ENCODE results near the gene MIA3.
"Not testable (repeated sequence)": the region's sequence is repeated elsewhere in the genome, so short reads cannot be mapped to it uniquely, and the experiment has no call there.

MIA3 gene

DNA sequence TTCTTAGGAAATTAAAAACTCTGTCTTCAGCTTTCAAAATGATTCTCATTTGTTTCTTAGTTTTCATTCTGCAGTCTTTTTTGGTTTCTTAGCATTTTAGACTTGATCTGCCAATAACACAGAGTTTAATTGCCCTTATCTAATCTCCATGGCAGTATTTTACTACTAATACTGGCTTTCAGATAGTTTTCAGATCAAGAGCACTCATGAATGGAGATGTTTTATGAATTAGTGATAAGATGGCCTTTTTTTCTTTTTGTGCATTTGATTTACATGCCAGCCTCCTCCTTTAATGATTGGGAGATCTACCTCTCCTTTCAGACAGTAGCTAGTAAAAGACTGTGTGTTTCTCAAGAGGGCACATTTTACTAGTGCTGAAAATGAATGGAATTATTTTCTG is 5.6 kb downstream of the MIA3 start:
- DNase-seq = no peak

DNA sequence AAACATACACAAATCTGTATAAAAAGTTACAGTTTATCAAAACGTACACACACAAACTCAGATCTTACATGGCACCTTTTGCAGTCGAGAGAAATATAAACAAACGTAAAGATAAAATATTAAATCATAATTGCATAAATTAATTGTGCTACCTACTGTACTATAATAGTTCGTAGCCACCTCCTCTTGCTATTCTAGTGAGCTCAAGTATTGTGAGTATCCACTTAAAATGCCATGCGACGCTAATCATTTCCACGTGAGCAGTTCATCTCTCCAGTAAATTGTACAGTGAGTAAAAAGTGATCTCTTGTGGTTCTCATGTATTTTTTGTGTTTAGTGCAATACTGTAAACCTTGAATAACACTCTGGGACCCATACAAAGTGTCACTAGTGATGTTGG is 6.3 kb downstream of the MIA3 start:
- DNase-seq = no peak

DNA sequence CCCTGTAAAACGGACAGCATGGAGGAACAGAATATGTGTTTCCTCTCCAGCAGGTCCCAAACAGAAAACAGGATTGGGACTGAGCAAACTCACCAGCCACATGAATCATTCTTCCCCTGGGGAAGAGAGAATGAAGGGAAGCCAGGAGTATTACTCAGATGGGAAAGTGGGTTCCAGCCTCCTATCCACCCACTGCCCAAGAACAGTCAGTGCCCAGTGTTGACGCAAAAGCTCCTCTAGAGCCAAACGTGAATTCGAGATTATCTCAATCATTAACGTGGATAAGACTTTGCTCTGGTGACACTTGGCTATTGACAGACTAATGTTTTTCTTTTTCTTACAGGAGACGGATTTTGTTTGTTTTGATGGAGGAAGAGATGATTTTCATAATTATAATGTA is 9.3 kb downstream of the MIA3 start:
- no peak for DNase-seq

DNA sequence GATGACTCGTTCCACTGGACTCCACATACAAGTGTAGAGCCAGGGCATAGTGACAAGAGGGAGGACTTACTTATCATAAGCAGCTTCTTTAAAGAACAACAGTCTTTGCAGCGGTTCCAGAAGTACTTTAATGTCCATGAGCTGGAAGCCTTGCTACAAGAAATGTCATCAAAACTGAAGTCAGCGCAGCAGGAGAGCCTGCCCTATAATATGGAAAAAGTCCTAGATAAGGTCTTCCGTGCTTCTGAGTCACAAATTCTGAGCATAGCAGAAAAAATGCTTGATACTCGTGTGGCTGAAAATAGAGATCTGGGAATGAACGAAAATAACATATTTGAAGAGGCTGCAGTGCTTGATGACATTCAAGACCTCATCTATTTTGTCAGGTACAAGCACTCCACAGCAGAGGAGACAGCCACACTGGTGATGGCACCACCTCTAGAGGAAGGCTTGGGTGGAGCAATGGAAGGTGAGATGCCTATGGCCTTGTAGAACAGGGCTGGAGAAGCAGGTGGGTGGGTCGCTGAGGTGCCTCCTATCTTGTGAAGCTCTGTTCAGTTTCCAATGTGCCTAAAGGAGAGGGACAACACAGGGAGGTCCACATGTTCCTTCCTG is 12.1 kb downstream of the MIA3 start:
- DNase-seq = no peak

DNA sequence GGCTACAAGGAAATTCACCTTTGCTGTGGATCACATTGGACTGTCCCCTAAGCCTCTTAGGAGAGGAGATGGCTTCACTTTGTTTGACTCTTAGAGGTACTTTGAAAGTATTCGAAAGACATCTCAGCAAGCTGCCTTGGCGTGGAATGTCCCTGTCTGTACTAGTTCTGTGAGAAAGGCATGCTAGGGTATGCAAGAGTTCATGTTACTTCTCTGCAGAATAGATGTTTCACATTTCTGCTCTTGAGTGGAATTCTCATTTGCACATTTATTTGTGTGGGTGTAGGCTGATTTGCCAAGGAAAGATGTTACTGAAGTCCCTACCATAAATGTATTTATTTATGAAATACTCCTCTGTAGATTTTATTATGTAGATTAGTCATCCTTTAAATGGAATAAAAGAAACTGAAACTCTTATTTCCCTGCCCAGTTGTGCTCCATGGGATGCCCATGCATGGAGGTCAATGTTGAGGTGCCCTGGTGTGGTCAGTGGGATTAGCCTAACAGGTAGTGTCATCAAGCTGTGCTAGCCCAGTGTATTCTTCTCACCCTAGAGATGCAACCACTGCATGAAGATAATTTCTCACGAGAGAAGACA is 13.8 kb downstream of the MIA3 start:
- DNase-seq = no peak

DNA sequence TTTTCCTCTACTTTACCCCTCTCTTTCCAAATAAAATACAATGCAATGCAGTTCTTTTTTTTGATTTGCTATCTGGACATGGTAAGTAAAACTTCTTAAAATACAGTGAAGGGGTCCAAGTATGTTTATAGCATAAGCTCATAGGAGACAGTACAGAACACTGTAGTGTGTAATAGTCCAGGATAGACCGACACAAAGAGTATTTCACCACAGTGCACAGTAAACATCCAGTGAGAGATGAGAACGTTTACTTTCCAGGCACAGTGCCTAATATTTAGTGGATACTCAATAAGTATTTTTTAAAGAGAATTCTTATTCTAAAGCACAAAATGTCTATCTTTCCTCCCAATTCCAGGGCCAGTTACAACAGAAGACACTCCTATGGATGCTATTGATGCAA is 14.9 kb downstream of the MIA3 start:
- DNase-seq = no peak

DNA sequence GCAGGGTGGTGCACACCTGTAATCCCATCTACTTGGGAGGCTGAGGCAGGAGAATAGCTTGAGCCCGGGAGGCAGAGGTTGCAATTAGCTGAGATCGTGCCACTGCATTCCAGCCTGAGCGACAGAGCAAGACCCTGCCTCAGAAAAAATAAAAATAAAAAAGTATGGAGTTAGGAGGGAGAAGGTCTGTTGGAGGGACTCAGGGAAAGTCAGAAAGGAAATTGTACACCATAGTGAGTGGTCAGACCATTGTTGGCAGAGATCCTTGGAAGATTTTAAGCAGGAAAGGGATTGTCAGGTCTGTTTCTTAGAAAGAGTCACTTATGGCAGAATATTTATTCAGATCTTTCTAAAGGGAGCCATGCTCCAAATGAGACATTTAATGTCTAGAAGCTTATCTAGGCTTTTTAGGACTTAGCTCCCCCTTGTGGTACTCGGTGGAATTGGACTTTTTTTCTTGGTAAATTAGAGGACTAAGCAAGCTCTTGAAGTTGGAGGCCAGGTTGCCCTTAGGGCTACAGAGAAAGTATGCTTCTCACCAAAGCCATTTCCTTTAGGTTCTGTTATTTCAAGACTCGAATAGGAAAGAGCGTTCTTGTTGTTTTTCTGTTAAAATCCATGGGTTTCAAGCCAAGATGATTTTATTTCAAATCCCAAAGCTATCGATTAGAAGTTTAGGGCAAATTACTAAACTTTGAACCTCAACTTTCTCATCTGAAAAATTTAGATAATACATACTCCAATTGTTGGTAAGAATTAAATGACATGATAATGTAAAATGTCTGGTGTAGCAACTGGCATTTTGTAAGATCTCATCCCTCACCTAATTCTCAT is 16.5 kb downstream of the MIA3 start:
- peak; percentile 62 for DNase-seq

DNA sequence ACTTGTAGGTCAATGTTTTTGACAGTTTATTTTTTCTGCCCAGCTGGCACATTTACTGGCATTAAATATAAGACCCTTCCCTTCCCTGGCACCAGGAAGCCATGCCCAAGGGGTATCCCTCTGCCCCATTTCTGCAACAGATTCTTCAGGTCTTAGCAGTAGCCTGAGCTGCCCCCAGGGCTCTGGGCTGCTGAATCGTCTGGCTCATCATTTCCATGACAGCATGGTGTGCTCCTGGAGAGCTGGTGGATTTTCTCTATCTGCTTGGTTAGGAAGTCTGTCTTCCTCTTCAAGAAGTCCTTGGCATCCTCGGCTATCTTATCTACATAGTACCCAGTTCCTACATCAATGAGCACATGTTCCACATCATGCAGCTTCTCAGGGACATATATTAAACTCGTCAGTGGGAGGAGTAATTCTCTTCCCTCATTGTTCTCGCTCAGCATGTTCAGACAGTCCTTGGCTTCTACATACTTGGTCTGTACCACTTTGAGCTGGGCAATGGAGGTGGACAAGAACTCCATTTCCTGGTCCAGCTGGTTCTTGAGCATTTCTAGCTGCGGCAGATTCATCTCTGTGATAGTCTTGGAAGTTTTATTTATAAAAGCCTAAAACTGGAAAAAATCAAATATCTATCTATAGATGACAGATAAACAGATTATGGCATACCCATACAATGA is 23.5 kb downstream of the MIA3 start:
- DNase-seq = no peak

DNA sequence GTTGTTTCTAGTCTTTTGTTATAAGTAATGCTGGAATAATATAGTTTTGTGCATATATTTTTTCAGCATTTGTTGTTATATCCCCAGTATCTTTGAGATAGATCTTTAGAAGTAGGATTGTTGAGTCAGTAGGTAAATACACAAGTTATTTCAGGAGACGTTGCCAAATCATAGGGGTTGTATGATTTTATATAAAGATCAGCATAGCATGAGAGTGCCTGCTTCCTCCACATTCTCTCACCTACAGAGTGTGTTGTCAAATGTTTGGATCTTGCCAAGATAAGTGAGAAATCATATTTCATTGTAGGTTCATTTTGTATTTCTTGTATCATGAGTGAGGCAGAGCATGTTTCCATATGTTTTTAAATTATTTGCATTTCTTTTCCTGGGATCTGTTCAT is 24.6 kb downstream of the MIA3 start:
- no peak for DNase-seq

DNA sequence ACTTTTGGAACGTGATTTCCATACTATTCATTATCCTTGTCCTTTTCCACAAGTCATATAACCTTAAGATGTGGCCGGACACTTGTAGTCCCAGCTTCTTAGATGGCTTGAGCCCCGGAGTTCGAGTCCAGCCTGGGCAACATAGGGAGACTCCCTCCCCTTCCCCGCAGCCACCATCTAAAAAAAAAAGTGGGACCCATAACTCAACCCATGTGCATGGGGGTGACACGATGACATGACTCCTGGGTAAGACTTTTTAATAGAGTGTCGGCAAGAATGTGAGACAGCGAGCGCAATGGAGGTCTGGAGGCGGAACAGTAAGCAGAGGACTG is 25.7 kb downstream of the MIA3 start:
- DNase-seq = no peak

DNA sequence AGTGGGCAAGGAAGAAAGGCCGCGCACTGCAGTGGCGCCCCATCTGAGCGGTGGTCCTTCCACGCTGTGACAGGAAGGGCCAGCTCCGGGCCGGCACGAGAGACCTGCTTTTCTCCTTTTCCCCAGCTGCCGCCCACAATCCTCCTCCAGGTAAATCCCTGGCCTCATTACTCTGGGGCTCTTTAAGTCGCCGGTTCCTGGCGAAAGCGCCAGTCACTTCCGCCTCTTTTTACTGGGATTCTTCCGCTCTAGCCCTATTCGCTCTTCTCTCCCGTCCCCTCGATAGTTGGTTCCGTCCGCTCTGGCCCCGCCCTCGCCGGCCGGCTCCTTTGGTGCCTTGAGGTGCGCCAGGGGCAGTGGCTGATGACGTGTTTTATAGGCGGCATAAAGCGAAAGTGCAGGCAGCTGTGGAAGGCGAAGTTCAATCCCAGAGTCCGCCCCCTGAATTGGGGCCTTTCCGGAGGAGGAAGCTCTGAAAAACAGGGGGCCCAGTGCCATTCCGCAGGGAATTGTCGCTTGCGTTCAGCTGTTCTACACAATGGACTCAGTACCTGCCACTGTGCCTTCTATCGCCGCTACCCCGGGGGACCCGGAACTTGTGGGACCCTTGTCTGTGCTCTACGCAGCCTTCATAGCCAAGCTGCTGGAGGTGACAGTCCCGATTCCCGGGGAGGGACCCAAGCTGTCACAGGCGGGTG is 26.2 kb downstream of the MIA3 start:
- DNase-seq = peak; percentile 95

DNA sequence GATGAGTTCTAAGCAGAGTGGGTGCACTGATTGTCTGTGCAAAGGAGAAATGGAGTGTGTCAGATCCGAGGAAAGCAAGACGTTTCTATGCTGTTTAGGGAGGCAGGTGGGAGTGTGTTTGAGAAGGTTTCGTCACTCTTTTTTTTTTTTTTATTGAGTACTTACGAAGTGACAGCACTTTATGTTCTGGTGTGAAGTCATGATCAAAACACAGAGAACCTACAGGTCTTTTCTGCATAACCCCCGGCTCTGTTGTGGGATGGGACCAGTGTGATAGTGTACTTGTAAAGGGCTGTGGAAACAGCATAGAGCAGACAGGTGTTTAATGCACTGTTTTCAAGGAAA is 26.7 kb downstream of the MIA3 start:
- DNase-seq = no peak

DNA sequence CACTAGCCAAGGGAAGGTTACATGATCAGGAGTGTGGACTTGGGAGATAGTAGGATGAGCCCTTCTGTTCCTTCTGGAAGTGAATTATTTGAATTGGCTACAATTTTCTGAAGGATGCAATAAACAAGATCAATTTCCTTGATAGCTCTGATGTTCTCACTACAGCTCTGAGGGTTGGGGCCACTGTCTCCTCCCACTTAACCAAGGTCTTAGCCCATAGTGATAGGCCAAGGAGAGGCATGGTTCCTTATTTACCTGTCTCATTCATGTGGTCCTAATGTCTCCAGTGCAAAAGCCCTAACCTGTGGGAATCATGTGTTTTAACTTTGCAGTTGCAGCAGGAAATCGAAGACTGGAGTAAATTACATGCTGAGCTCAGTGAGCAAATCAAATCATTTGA is 34.8 kb downstream of the MIA3 start:
- DNase-seq = no peak

DNA sequence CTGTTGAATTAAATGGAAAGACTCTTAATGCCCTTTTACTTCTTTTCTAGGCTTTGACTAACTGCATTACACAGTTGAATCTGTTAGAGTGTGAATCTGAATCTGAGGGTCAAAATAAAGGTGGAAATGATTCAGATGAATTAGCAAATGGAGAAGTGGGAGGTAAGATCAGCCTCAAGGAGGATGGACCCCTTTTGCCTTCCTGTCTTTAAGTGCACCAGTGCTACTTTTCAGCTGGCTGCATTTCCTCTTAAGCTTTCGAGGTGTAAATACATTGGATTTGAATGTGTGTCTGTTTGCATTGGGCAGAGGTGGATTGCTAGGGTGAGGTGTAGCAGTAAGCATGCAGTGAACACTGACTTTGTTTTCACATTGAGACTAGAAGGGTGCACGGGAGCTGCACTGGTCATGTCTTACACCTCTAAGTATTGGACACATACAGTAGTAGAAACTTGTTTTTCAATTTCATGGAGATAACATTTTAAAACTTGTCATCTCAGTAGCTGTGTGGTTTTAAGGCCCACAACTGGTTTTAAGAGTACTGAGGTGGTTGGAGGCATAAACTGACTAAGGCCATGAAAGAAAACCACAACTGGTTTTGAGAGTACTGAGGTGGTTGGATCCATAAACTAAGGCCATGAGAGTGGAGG is 35.4 kb downstream of the MIA3 start:
- DNase-seq = no peak

DNA sequence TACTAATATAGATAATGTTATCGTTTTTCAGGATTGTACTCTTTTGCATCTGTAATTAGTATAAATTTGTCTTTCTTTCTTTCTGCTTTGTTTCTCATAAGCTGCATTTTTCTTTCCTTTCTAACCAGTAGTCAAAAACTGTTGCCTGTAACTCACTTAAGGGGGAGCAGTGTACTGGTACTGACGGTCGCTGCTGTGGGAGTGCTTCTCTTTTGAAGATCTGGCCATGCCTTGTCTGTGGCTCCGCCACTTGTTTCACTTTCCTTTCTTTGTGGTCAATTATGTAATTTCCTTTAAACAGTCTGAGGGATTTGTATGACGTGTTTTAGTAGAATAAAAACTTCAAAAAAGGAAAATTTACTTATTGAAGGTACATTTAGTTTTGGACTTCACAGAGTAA is 37.0 kb downstream of the MIA3 start:
- peak; percentile 67 for DNase-seq

DNA sequence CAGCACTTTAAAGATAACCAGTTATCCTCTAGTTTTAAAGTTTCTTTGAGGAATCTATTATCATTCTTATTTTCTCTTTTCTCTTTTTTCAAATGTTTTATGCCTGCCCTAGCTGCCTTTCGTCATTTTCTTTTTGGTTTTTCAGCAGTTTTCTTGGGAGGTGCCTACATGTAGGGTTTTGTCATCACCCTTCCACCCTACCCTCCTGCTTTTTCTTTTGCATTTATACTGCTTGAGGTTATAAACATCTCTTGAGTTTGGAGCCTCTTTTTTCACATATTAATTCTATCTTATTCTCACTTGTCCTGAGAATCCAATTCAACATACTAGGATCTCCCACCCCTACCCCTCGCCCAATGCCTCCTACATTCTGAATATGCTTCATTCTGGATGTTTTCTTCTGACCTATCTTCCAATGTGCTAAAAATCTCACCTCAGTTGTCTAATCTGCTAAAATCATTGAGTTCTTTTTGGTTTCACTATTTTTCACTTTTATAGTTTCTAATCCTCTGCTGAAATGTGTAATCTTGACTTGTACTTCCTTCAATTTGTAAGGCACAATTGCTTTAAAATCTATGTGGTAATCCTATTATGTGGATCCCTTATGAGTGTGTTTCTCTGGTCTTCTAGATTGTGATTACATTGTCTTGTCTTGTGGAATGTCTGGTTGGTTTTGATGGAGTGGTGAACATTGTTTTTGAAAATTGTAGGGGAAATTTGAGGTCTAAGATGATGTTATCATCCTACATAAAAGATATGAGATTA is 38.7 kb downstream of the MIA3 start:
- DNase-seq = no peak

DNA sequence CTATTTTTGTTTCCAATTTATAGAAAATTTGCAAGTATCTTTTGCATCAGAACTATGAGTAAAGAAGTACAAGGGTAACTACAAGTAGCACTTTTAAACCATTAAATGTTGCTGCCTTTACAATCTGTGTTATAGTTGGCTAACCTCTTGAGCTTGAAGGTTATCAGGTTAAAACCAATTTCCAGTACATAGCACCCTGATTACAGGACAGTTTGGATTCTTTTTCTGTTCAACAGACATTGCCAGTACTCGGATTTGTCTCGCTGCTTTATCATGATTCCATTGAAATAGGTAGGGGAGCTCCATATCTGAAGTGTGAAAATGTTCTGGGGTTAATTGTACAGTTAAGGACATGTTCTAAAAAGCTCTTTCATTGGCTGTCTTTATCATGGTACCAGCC is 40.0 kb downstream of the MIA3 start:
- no peak for DNase-seq

DNA sequence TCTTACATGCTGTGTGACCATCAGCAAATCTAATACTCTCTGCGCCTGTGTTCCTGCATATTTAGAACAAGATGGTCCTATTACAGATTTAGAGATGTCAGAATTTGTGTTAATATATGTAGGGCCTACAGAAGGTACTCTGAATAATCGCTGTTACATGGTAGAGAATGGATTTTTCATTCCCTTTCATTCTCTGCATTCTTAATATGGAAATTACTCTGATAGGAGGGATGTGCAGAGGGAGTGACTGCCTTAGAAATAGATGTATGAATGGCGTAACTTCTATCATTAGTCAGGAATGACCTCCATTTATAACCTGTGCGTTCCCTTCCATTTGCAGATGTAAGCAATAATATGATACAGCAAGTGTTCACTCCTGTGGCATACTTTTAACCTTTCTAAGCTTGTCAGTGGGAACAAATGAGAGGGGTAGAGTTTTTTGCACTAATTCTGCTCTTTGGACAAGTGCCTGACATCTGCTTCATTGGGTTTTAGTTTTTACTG is 45.6 kb downstream of the MIA3 start:
- no peak for DNase-seq

DNA sequence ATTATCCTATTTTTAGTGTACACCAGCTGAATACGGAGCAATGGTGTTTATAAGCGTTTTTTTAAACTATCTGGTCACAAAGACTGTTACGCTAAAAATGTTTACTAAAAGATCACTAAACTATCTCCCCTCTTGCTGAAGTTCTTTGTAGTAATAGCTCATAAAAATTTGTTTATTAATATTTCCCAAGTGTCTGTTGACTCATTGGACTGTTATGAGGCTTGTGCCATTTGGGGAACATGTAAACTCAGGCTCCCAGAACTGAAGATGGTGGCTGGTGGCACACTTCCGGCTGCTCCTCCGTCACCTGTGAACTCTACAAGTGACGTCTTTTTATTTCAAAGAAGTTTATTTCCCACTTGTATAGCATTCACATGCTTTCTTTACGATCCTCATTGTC is 48.1 kb downstream of the MIA3 start:
- DNase-seq = no peak

DNA sequence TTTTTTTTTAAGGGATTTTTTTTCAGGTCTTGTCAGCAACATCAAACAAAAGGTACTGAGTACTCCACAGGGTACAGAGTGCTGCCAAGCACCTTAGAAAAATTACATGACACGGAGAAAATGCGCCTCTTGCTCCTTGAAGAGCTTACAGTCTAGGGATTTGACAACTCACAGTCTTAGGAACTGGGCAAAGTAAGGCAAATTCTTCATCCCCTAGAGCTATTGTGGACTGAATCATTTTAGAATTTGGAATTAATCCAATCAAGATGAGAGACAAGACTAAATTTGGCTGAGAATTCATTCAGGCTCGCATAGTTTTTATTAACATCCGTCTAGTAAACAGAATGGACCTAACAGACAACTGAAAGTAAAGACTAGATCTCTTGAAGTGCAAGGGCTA is 50.3 kb downstream of the MIA3 start:
- DNase-seq = not testable (repeated sequence)

DNA sequence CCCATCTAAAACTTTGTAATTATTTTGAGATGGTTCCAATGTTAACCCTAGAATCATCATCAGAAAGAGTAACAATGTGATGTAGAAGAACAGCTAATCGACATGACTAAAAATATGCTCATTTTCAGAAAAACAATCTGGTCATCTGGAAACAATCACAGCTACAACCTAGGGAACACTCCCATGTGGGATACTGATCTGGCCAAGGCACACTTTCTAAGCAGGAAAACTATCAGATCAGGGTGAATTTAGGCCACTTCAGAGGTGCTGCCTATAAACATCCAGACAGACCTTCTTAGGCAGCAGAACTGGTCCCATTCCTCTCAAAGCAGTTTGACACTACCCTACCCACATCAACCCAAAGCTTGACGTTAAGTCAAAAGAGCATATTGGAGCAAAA is 51.2 kb downstream of the MIA3 start:
- not testable (repeated sequence) for DNase-seq

DNA sequence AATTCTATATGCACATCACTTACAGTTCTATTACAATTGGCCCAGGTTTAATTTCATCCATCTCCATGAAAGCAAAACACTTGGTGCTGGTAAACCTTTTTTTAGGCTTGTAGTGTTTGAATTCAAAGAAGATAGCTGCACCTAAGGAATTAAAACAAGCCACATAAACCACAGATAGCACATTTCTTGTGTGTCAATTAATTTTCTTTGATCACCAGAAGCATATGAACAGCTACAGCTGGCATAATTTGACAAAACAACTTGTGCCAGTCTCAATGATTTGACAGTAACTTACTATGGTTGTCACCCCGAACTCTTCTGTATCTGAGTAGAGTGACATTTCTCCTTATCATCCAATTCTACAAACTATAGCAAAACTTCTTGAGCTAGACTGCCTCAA is 52.2 kb downstream of the MIA3 start:
- no peak for DNase-seq

Data from activated CD8-positive, alpha-beta memory T cell treated with anti-CD3 and anti-CD28 coated beads, Interleukin-2, amount 50 U/mL, for 48 hours (primary cell).